HG03159 (cell line): Measurements from ENCODE around the gene CEP68.
A peak's percentile ranks its signal among the peaks of the same experiment; 100 is the strongest.
"Not testable (repeated sequence)": the region's sequence is repeated elsewhere in the genome, so short reads cannot be mapped to it uniquely, and the experiment has no call there.

ENCODE experiments used
- ATAC-seq: cut with Tn5 transposase; IDR thresholded peaks from one replicate; pipeline ENCODE4 v1.9.1; 2021; ENCODE audit warnings: mild to moderate bottlenecking, moderate library complexity; ENCODE audit not compliant: unreplicated experiment

CEP68 gene

DNA sequence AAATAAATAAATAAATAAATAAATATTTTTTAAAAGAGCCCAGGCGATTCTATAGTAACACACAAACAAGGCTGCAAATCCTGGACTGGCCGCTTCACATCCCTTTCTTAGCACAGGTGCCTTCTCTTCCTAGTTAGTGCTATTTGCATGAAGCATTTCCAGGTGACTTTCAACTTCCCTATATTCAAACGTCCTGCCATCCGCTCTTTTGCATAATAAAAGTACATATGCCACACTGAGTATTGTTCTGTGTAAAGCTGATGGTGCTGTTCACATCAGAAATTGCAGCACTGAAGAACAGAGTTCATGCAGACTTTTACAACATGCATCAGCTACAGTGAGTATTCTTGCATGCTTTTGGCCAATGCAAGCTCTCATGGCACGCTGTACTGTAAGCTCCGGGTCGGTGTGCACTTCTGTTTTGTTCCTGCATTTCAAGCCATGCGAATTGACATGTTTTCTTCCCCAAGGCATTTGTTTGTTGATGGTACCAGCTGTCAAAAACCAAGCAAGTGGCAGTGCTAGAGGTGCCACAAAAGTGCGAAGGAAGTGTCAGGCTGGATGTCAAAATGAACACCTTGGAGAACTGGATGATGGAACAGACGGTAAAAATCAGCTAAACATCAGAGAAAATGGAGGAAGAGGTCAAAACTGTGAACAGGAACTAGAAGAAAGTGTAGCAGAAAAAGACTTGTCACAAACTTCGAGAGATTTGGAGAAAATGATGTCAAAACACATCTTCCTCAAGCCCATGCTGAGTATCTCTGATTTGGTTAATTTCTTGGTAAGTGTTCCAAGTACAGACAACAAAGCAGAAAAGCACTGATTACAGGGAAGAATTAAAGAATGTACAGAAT, 25.5 kb upstream of the CEP68 start:
- no peak for ATAC-seq

DNA sequence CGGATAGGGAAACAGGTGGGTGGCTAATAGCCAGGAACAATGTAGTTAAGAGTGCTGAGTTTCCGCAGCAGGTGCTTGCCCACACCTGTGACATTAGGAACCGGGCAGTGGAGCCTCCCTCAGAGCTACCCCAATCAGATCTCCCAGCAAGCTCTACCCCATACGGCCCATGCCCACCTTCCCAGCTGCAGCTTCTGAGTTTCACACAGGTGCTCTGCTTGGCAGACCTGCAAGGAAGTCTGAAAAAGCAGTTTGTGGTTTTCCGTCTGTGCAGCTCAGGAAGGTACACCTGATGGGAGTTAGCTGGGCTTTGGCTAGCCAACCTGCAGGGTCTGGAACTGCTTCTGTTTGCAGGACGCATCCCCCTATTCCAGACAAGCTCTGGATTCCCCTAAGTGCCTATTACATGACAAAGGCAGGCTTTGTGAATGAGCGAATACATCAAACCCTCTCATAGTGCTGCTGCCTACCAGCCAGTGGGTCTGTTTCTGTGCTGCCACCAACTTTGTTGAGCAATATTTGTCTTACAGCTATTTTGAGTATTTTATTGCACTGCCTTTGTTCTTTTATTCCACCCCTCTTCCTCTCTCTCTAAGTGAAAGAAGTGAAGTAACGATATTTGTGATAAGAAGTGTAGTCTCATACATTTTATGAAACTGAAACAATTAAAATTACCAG, 24.7 kb upstream of the CEP68 start:
- no peak for ATAC-seq

DNA sequence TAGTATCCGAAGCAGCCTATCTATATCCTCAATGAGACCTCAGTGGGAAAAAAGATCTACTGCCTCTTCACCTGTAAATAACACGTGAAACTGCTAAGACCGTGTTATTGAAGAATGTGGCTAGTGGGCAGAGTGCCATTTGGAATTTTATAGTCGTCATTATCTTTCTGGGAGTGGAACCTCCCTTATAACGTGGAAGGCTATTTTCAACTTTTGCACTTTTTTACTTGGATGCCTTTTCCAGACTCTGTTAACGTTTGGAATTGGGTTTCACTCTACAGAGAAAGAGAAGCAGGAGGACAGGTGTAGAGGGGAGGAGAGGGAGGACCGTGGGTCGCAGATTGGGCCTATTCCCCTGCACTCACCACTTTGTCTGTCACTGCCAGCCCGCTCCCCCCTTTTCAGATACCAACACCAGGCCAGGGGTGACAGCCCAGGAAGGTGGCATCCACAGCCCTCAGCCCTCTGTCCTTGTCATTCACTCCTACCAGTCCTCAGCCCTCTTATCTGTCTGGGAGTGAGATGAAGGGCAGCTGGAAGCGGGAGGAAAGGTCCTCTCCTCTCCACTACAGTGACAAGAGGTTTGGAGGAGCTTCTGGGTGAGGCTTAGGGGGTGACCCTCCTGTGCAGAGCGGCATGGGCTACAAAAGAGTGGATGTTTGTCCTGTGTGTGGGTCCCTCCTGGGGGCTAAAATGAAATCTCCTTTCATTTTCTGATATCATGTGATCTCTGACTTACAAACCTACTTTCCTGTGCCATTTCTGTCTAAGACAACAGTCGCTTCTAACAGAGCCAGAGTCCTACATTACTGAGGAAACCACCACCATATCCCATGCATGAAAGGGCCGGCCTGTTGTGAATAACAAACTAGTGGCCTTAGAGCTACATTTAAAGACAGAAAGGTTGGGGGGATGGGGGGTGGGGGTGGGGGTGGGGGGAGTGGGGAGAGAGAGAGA, 23.9 kb upstream of the CEP68 start:
- ATAC-seq = no peak

DNA sequence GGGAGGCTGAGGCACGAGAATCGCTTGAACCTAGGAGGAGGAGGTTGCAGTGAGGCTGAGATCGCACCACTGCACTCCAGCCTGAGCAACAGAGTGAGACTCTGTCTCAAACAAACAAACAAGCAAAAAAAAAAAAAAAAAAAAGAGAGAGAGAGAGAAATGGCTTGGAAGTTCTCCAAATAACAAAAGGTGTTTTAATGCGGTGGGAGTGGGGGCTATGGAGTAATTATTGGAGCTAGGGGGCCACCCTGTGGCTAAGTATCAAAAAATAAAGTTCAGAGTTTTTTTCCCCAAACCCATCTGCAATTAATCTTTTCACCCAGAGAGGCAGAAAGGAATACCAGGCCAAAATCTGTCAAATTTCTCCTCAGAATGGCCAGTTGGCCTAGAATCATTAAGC, 23.0 kb upstream of the CEP68 start:
- ATAC-seq = no peak

DNA sequence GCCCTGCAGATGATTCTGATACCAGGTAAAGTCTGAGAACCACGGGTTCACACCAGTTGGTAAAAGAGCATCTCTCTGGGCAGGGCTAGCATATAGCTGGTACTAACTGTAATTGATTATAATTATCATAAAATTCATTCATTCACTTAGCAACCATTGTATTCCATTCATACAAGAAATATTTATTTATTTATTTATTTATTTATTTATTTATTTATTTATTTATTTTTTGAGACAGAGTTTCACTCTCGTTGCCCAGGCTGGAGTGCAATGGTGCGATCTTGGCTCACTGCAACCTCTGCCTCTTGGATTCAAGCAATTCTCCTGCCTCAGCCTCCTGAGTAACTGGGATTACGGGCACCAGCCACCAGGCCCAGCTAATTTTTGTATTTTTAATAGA, 22.5 kb upstream of the CEP68 start:
- ATAC-seq = not testable (repeated sequence)

DNA sequence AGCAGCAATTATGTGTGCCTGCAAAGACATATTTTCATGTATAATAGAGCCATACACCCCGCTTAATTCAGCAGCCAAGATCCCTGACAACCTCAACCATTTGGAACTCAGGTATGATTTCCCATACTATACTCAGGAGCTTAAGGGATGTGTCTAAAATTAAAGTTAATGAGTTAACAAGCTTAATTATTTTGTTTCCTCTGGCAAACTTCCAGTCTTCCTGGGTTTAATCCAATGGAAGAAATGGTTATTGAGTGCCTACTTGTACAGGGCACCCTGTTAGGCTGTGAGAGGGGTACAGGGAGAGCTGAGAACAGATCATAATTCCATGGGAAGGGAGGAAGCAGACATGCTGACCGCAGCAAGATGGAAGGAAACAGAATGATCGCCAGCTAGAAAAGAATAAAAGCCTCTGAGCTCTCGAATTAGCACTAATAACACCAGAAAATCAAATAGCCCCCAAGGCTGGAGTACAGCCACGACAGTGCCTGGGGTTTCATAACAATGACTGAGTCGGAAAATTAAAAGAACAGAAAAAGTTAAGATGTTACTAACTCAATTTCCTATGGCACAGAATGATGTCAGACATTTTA, 20.8 kb upstream of the CEP68 start:
- no peak for ATAC-seq

DNA sequence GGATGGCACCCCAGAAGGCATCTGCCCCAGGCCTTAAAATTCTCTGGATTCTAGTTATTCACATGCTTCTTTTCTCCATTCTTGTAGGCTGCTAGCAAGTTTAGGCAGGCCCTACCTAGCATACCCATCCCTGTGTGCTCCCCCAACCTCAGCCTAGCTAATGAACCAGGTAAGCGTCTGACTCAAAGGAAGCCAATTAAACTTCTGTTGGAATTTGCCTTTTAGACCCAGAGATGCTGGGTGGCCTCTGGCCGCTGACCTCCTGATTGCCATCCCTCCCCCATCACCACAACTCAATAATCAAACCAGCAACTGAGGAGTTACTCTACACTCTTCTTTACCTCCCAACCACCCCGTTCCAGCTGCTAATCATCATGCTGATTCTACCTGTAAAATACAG, 19.0 kb upstream of the CEP68 start:
- ATAC-seq = no peak

DNA sequence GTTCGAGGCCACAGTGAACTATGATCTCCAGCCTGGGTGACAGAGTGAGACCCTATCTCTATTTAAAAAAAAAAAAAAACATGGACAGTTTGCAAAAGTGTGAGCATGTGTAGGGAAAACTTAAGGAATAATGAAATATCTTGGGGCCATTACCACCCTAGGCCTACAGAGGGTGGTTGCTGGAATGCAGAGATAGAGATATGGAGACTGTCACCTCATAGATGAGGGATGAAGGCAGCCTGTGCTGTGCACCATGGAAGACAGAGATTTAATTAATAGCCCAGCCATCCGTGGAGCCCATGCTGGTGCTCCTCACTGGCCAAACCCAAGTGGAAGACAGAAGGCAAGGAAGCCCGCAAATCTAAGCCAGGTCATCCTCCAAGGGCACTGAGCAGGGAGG, 16.6 kb upstream of the CEP68 start:
- ATAC-seq = no peak

DNA sequence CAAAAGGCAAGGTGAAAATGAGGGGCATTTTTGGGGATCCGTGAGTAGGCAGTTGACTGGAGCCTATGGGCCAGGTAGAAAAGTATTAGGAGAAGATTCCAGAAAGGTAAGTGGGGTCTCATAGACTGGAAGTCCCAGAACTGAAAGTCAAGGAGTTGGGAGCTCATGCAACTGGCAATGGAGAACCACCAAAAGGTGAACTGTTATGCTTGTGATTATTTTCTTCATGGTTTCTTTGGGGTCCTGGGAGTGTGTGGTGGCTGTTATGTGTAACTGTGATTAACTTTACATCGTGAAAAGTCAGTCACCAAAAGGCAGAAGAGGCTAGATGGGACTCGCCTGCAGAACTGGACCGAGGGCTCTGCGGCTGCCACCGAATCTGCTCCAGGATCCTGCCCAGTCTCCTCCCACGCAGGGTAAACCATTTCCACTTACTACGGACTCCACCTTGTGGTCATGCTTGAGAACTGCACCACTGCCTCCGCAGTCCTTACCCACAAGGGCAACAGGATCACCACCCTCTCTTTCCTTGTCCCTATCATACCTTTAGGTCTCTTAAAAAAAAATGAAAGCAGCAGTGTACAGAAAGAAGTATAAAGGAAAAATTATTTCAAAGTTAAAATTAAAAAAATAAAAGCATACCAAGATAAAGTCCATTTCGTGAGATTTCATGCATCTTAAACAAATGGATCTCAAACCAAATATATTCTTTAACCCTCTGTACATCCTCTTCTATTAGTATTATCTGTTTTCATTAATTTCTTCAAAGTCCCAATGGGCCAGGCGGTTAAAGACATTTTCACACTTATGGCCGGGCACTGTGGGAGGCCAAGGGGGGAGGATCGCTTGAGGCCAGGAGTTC, 15.6 kb upstream of the CEP68 start:
- peak; percentile 79 for ATAC-seq

DNA sequence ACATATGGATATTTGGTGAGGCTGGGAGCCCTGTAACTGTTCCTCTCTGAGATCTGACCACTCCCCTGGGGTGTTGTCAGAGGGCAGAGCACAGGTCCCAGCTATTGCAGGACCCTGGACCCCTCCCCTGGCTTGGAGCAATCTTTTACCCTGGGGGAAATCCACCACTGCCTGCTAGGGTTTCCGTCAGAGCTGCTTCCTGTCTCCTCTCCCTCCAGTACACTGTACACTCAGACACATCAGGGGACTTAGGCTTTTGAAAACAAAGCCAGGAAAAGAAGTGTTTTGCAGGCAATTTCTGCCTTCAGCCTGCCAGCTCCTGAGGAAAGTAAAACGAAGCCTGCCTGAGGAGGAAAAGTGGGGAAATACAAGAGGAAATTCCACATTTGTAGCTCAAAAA, 13.2 kb upstream of the CEP68 start:
- ATAC-seq = no peak

DNA sequence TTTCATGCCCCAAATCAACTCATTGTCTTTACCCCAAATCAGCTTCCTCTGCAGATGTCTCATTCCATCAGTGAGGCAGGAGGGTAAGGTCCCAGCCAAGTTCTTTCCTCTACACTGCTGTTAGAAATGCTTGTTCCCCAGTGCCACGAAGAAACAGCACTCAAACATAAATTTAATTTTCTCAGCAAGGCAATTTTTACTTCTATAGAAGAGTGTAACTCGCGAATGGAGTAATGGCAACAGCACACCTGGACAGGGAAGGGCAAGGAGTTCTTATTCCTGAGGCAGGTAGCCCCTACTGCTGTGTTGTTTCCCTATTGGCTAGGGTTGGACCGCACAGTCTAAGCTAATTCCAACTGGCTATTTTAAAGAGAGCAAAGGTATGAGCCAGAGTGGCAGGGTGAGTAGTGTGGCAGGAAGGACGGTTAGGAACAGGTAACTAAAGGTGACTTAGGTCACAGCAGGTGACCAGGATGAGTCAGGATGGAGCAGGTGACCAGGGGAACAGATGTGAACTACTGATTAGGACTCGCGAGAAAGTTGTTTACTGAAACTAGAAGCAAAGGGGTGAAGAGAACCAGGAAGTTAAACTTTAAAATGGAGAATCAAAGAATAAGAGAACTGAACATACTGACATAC, 12.0 kb upstream of the CEP68 start:
- no peak for ATAC-seq

DNA sequence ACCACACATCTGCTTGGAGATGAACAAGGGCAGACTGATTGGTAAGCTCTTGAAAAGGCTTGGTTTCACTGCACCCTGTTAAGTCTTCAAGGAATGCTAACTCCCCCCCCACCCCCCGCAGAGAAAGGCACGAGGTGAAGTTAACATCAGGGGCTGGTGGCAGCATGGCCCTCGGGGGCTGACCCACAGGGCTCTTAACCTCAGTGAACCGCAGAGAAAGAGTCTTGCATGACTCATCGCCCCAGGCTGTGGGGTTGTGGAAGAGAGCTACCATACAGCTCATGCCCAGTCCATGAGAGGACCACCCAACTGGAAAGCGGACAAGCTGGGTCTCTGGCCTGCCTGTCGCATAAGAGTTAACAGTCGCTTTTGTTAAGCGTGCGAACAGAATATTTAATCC, 10.6 kb upstream of the CEP68 start:
- no peak for ATAC-seq

DNA sequence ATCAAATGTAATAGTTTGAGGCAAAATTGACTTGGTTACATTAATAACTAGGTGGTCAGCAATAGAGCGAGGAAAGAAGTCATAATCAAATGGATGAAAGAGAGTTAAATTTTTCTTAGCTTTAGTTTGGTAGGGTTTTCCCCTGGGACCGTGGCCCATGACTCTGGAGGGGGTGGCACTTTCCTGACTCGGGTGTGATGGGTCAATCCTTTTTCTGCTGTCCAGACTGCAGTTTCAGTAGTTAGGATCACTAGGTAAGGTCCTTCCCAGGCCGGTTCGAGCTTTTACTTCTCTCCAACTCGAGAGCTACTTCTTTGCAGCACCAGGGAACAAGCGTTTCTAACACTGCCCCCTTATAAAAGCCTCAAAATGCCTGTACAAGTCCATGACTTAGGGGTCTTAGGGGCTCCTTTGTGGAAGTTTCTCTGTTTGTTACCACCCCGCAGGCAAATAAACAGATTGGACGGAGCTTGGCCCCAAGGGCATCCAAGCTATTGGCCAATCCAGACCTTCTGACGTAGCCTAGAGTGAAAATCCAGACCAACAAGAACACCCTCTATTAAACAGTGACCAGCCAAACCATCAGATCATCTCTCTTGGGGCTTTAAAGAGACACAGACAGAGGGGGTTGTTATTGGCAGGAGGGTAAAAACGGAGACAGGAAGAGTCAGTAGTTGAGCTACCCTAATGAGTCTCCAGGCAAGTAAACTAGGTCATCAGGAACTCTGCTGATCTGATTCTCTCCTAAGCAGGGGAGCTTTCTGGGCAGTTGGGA, 9.4 kb upstream of the CEP68 start:
- ATAC-seq = no peak

DNA sequence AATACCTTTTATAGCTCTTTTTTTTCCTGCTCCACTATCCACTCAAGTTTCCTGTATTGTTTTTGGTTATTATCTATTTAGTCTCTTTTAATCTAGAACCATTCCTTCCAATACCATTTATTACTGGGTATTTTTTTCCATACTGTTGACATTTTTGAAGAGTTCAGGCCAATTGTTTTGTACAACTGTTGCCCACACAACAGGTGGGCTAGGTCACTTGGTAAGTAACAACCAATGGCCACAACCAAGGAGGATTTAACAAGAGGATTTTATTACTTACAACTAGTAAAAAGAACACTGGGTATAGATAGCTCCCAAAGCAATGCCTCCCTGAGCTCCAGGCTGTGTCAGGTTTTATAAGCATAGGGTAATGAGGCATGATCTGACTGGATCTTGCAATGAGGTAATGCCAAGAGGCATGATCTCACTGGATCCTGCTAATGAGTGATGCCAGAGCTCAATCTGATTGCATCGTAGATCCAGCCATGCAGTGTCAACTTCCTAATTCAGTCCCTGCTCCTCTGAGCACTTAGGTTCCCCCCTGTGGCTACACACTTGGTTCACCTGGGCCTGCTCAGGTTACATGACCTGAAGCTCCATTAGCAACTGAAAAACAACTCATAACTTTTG, 7.1 kb upstream of the CEP68 start:
- no peak for ATAC-seq

DNA sequence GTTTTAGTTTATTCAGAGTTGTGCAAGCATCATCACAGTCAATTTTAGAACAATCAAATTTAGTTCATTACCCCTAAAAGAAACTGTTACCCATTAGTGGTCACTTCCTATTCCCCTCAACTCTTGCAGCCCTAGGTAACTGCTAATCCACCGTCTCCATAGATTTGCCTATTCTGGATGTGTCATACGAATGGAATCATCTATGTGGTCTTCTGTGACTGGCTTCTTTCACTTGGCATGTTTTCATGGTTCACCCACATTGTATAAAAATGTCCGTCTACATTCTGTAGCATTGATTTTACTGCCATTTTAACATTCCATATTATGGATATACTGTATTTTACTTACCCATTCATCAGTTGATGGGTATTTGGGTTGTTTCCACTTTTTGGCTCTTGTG, 5.3 kb upstream of the CEP68 start:
- no peak for ATAC-seq

DNA sequence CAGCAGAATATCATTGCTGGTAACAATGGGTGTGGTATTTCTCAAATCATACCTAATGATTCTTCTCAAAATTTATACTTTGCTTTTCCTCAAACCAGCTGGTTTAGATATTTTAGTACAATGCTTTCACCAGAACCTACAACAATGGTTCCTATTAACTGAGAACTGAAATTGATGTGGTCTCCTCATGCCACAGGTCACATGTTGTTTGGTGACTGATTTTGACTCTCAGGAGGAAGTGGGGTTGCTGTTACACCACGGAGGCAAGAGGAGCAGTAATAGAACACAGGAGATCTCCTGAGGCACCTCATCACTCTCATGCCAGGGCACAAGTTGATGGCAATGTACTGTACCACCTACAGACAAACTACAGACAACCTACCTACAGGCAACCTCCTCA, 3.0 kb upstream of the CEP68 start:
- peak; percentile 55 for ATAC-seq

DNA sequence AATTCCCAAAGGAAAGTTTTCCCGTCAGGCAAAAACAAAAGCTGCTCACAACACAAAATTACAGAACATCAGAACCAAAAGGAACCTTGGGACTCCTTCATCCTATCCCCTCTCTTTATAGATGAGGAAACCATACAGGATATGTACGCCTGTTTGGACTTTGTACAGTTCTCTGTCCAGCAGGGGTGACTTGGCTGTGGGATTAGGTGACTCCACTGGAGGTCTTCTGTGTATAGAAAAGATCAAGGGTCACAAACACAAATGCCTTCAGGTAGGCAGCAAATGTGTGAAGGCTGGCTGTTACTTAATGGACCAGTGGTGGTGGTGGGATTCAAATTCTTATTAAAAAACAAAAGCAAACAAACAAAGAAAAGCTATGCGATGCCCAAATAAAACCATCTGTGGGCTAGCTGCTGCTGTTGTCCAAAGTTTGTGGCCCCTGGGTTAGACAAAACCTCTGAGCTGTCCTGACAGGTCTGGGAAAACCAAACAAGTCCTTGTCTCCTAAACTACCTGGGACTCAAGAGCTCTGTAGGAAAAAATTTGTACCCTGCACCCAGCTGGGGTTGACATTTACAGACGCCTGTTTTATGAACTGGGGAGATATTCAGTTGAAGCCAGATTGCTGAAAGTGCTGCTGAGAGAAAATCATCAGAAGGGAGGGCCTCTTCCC, 1.3 kb upstream of the CEP68 start:
- no peak for ATAC-seq
